A549 (cell line): Measurements from ENCODE around the gene GTF3C1. TPM values are rescaled to one million over a fixed set of nuclear protein-coding genes. Genes with fewer than 3 reads are reported as not detected.

Experiments
- ATAC-seq, 2 experiments: fragments of 200-7000 bp in 1 of 2; fragments of >200 bp in 1 of 2; cut with Nextera tagmentation in 1 of 2; cut with Tn5 transposase in 1 of 2; 3 replicates each; pipeline versions ENCODE4 v1.8.0 to v1.9.1; 2018 to 2020; ENCODE audit warnings: mild to moderate bottlenecking in 1 of 2, moderate library complexity in 1 of 2
- CTCF ChIA-PET: fragments of 300-600 bp; sonication (Branson Sonifier 250); formaldehyde crosslinking; extraction: SDS; loops from one replicate; lab custom pipeline; 2021; ENCODE audit warnings: antibody characterized with exemption, inconsistent platforms; lab: Yijun Ruan, JAX
- POLR2A ChIA-PET: fragments of 350-600 bp; formaldehyde crosslinking; extraction: SDS; loops from one replicate; lab custom pipeline; 2021; ENCODE audit warnings: antibody characterized with exemption, inconsistent platforms; lab: Yijun Ruan, JAX
- DNase-seq, 2 experiments: peaks; one replicate each; pipeline versions ENCODE4 v3.0.0 to v3.0.0-alpha.2; 2011 to 2016; ENCODE audit warnings: low read depth in 1 of 2, low spot score in 1 of 2
- FAIRE-seq: peaks from 2 replicates; lab custom pipeline; 2011; peaks lifted over from hg19 to GRCh38; lab: Jason Lieb, UNC
- H3K27ac ChIP-seq, 2 experiments: fragments of >200 bp; sonication (Bioruptor Twin); formaldehyde crosslinking; 3 replicates each; pipeline ENCODE4 v1.5.1; 2016 to 2017
- H3K4me1 ChIP-seq: fragments of >200 bp; sonication (Bioruptor Twin); formaldehyde crosslinking; 3 replicates; pipeline ENCODE4 v1.6.1; 2016
- H3K4me2 ChIP-seq: fragments of >200 bp; sonication (Bioruptor Twin); formaldehyde crosslinking; 3 replicates; pipeline ENCODE4 v1.6.1; 2016
- H3K4me3 ChIP-seq: fragments of >200 bp; sonication (Bioruptor Twin); formaldehyde crosslinking; 3 replicates; pipeline ENCODE4 v1.5.1; 2016
- H3K9me3 ChIP-seq: fragments of >200 bp; sonication (Bioruptor Twin); formaldehyde crosslinking; 3 replicates; pipeline ENCODE4 v1.6.1; 2016
- CBX2 ChIP-seq: fragments of 200-600 bp; sonication (generic); IDR thresholded peaks from 2 replicates; pipeline ENCODE4 v1.6.1; 2016; ENCODE audit warnings: low read depth, mild to moderate bottlenecking, borderline replicate concordance
- CBX8 ChIP-seq: fragments of 200-600 bp; sonication (generic); IDR thresholded peaks from 2 replicates; pipeline ENCODE4 v1.6.1; 2016
- CEBPB ChIP-seq, 2 experiments: fragments of >200 bp in 1 of 2; sonication (Bioruptor Twin) in 1 of 2; formaldehyde crosslinking in 1 of 2; IDR thresholded peaks; 2 replicates each; pipeline ENCODE4 v1.6.1; 2012 to 2016
- ESRRA ChIP-seq: fragments of 150-350 bp; IDR thresholded peaks from 2 replicates; pipeline ENCODE4 v1.6.1; 2014; ENCODE audit warnings: mild to moderate bottlenecking, low read length, borderline replicate concordance
- FOSL2 ChIP-seq, 2 experiments: fragments of 450-650 bp in 1 of 2; fragments of >200 bp in 1 of 2; sonication (Bioruptor Twin) in 1 of 2; formaldehyde crosslinking; IDR thresholded peaks; 2 replicates each; pipeline versions ENCODE4 v1.5.0 to v1.6.1; 2016 to 2020; ENCODE audit warnings: mild to moderate bottlenecking in 1 of 2, moderate library complexity in 1 of 2
- FOXS1 ChIP-seq: fragments of 250-450 bp; sonication (Bioruptor Pico); IDR thresholded peaks from 2 replicates; pipeline ENCODE4 v1.5.0; 2020; ENCODE audit warnings: mild to moderate bottlenecking, moderate library complexity
- HDAC2 ChIP-seq: fragments of 200-600 bp; sonication (generic); IDR thresholded peaks from 2 replicates; pipeline ENCODE4 v1.6.1; 2016
- HES2 ChIP-seq: fragments of >200 bp; sonication (Bioruptor Twin); formaldehyde crosslinking; IDR thresholded peaks from 2 replicates; pipeline ENCODE4 v1.6.1; 2016
- HEYL ChIP-seq: fragments of 250-450 bp; sonication (Bioruptor Pico); IDR thresholded peaks from 2 replicates; pipeline ENCODE4 v1.8.0; 2021; ENCODE audit warnings: mild to moderate bottlenecking, moderate library complexity
- HOXA7 ChIP-seq: fragments of 250-450 bp; sonication (Bioruptor Pico); IDR thresholded peaks from 2 replicates; pipeline ENCODE4 v1.5.0; 2020; ENCODE audit warnings: mild to moderate bottlenecking, moderate library complexity
- HOXB13 ChIP-seq: fragments of 250-450 bp; sonication (Bioruptor Pico); IDR thresholded peaks from 2 replicates; pipeline ENCODE4 v1.5.0; 2020; ENCODE audit warnings: low read depth, mild to moderate bottlenecking, moderate library complexity
- JUN ChIP-seq, 2 experiments: fragments of >200 bp; sonication (Bioruptor Twin); formaldehyde crosslinking; IDR thresholded peaks; 2 replicates in 1 of 2; 3 replicates in 1 of 2; pipeline ENCODE4 v1.6.1; 2016 to 2017
- JUNB ChIP-seq: fragments of >200 bp; sonication (Bioruptor Twin); formaldehyde crosslinking; IDR thresholded peaks from 2 replicates; pipeline ENCODE4 v1.6.1; 2016
- KDM1A ChIP-seq: fragments of 200-600 bp; sonication (generic); IDR thresholded peaks from 2 replicates; pipeline ENCODE4 v1.6.1; 2016; ENCODE audit warnings: low read depth, mild to moderate bottlenecking
- KDM5A ChIP-seq: fragments of 200-600 bp; sonication (generic); IDR thresholded peaks from 2 replicates; pipeline ENCODE4 v1.6.1; 2016; ENCODE audit warnings: antibody characterized with exemption, mild to moderate bottlenecking
- MAFK ChIP-seq: fragments of 450-650 bp; IDR thresholded peaks from 2 replicates; pipeline ENCODE4 v1.6.1; 2014; ENCODE audit not compliant: partially characterized antibody
- MAX ChIP-seq: IDR thresholded peaks from 2 replicates; pipeline ENCODE4 v1.6.1; 2012
- MAZ ChIP-seq: fragments of 150-350 bp; IDR thresholded peaks from 2 replicates; pipeline ENCODE4 v1.6.1; 2014; ENCODE audit warnings: antibody characterized with exemption, low read depth, low read length, borderline replicate concordance
- MYC ChIP-seq: IDR thresholded peaks from 2 replicates; pipeline ENCODE4 v1.6.1; 2012; ENCODE audit warnings: mild to moderate bottlenecking, inconsistent platforms, low read length, improper control_type of control experiment, borderline replicate concordance
- NFE2L2 ChIP-seq: fragments of 150-350 bp; conservative IDR thresholded peaks from 2 replicates; pipeline ENCODE4 v1.6.1; 2014; ENCODE audit warnings: low read length
- NPAS2 ChIP-seq: fragments of 250-450 bp; sonication (Bioruptor Pico); IDR thresholded peaks from 2 replicates; pipeline ENCODE4 v1.8.0; 2022; ENCODE audit warnings: mild to moderate bottlenecking, moderate library complexity, borderline replicate concordance
- POLR2AphosphoS2 ChIP-seq: conservative IDR thresholded peaks from 2 replicates; pipeline ENCODE4 v1.6.1; 2012; ENCODE audit warnings: low read length, improper control_type of control experiment, inconsistent platforms
- RARB ChIP-seq: fragments of 250-450 bp; sonication (Bioruptor Pico); IDR thresholded peaks from 2 replicates; pipeline ENCODE4 v1.8.0; 2021; ENCODE audit warnings: mild to moderate bottlenecking, moderate library complexity
- RCOR1 ChIP-seq: fragments of 150-350 bp; IDR thresholded peaks from 2 replicates; pipeline ENCODE4 v1.6.1; 2014; ENCODE audit warnings: antibody characterized with exemption, low read length, low read depth
- REST ChIP-seq: fragments of 200-600 bp; sonication (generic); IDR thresholded peaks from 2 replicates; pipeline ENCODE4 v1.6.1; 2016; ENCODE audit warnings: antibody characterized with exemption, mild to moderate bottlenecking, moderate library complexity
- RFX5 ChIP-seq: fragments of 450-650 bp; IDR thresholded peaks from 2 replicates; pipeline ENCODE4 v1.7.1; 2014; ENCODE audit warnings: antibody characterized with exemption, mild to moderate bottlenecking, moderate library complexity
- RNF2 ChIP-seq: fragments of 200-600 bp; sonication (generic); IDR thresholded peaks from 2 replicates; pipeline ENCODE4 v1.6.1; 2016; ENCODE audit warnings: low read depth, mild to moderate bottlenecking, antibody characterized with exemption, moderate library complexity, borderline replicate concordance
- TP53 ChIP-seq: fragments of 250-450 bp; sonication (Bioruptor Pico); IDR thresholded peaks from 2 replicates; pipeline ENCODE4 v1.5.0; 2021; ENCODE audit warnings: mild to moderate bottlenecking, moderate library complexity
- ZFP36 ChIP-seq: fragments of 450-650 bp; IDR thresholded peaks from 2 replicates; pipeline ENCODE4 v1.6.1; 2014; ENCODE audit warnings: borderline replicate concordance; ENCODE audit not compliant: partially characterized antibody
- WGBS: methylation state at CpG from one replicate; pipeline ENCODE4 v1.1.6; 2017; ENCODE audit errors: missing lambda C conversion rate; 5-methylcytosine and 5-hydroxymethylcytosine counted together
- polyA plus RNA-seq, 4 experiments: library from polyadenylated mRNA; depleted of rRNA in 3 of 4; stranded (reverse); fragments of >200 nt; fragmentation: RNase III in 1 of 4; extraction: RNeasy Plus Mini Kit Qiagen cat#74134 plus additional on column Dnase treatment in 1 of 4; gene quantifications; 2 replicates in 3 of 4; 3 replicates in 1 of 4; pipeline ENCODE4 v1.2.3, GENCODE V29; 2011 to 2017
- TF ChIP-seq, protein P1 (sequence below): fragments of 150-350 bp; IDR thresholded peaks from 2 replicates; pipeline ENCODE4 v1.6.1; 2014; ENCODE audit warnings: low read depth, mild to moderate bottlenecking, low read length
- TF ChIP-seq, protein P2 (sequence below): IDR thresholded peaks from 2 replicates; pipeline ENCODE4 v1.6.1; 2012

GTF3C1 gene
- polyA plus RNA-seq, 2 of the 4 experiments (the other 2 are of a cell fraction): 41.6 to 54.2 TPM

DNA sequence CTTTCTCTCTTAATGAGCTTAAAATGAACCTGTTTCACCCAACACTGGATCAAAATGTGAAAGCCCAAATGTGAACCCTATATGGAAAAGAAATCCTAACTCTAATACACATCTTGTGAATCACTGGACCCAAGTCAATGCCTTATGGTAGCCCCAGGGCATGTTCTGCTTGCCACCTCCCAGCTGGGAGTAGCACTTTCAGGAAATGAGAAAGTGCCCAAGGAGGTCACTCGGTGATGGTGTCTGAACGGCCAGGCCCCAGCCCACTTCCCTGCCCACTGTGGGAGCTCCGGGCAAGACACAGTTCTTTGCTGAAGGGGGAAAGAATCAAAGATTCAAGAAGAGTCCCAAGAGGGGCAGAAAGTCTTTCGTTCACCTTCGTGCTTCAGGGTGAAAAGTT, 46.1 kb downstream of the GTF3C1 start:
- CTCF ChIA-PET: interaction anchor here (1.3 to 3.2 kb wide), 2 partner anchors 8 to 12 kb away, joined by 3 to 18 read pairs; no protein-coding TSS in a partner anchor
- WGBS: 89% methylated on average over 5 of the region's 5 CpGs
- Histone ChIP-seq H3K4me1 (no peaks in the 10 kb centered on the region), H3K4me3 (no peak overlapping the region), H3K27ac (no peak overlapping the region), H3K9me3 (no peaks in the 10 kb centered on the region), H3K4me2 (no peak overlapping the region)
- ATAC-seq (no peak), FAIRE-seq (no peak), DNase-seq (no peak)
- POLR2A ChIA-PET: no interaction called here
- TF ChIP-seq ESRRA: no peak
- TF ChIP-seq NPAS2 (CRISPR knock-in tag): no peak
- TF ChIP-seq MAZ: no peak
- no peak for TF ChIP-seq CBX8
- TF ChIP-seq RCOR1: no peak
- TF ChIP-seq JUN (IDR thresholded peaks at IDR 0.05): no peak
- no peak for TF ChIP-seq REST
- no peak for TF ChIP-seq HDAC2
- no peak for TF ChIP-seq TP53 (CRISPR knock-in tag)
- TF ChIP-seq, protein P1, sequence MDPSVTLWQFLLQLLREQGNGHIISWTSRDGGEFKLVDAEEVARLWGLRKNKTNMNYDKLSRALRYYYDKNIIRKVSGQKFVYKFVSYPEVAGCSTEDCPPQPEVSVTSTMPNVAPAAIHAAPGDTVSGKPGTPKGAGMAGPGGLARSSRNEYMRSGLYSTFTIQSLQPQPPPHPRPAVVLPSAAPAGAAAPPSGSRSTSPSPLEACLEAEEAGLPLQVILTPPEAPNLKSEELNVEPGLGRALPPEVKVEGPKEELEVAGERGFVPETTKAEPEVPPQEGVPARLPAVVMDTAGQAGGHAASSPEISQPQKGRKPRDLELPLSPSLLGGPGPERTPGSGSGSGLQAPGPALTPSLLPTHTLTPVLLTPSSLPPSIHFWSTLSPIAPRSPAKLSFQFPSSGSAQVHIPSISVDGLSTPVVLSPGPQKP: no peak
- no peak for TF ChIP-seq HOXA7 (CRISPR knock-in tag)
- TF ChIP-seq MAX: no peak
- TF ChIP-seq FOSL2 (IDR thresholded peaks at IDR 0.05): no peak
- TF ChIP-seq FOSL2 (CRISPR knock-in tag; IDR thresholded peaks at IDR 0.05): no peak
- no peak for TF ChIP-seq MAFK
- TF ChIP-seq MYC: no peak
- TF ChIP-seq KDM1A: no peak
- no peak for TF ChIP-seq NFE2L2
- TF ChIP-seq RFX5: no peak

DNA sequence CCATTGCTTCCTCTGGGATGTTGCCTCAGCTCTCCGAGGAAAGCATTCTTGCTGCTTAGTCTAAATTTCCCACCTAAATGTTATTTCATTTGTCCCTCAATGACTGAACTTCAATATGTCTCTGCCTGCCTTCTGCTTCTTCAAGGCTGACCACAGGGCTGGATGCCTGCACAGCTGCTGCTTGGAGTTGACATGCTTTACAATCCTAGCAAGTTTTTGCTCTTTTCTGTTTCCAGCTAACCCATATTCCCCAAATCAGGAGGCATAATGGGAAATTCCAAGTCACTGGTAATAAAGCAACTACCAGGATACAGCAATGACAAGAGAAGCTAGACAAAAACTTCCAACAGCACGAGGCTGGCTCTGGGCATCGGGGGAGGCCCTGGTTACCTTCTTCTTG, 48.9 kb downstream of the GTF3C1 start:
- no peak for TF ChIP-seq HES2
- no peak for TF ChIP-seq KDM5A
- TF ChIP-seq JUNB: no peak
- TF ChIP-seq, protein P2, sequence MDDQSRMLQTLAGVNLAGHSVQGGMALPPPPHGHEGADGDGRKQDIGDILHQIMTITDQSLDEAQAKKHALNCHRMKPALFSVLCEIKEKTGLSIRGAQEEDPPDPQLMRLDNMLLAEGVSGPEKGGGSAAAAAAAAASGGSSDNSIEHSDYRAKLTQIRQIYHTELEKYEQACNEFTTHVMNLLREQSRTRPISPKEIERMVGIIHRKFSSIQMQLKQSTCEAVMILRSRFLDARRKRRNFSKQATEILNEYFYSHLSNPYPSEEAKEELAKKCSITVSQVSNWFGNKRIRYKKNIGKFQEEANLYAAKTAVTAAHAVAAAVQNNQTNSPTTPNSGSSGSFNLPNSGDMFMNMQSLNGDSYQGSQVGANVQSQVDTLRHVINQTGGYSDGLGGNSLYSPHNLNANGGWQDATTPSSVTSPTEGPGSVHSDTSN: no peak
- TF ChIP-seq RARB (CRISPR knock-in tag): no peak
- TF ChIP-seq CBX2: no peak
- no peak for TF ChIP-seq HDAC2
- TF ChIP-seq HEYL (CRISPR knock-in tag): no peak
- TF ChIP-seq CEBPB (IDR thresholded peaks at IDR 0.05): no peak
- no peak for TF ChIP-seq HOXB13
- TF ChIP-seq ZFP36: no peak
- TF ChIP-seq MYC: no peak
- TF ChIP-seq FOXS1 (CRISPR knock-in tag): no peak
- no peak for TF ChIP-seq POLR2AphosphoS2
- no peak for TF ChIP-seq RCOR1
- TF ChIP-seq FOSL2 (IDR thresholded peaks at IDR 0.05): no peak
- TF ChIP-seq FOSL2 (CRISPR knock-in tag; IDR thresholded peaks at IDR 0.05): no peak
- no peak for TF ChIP-seq RNF2
- ATAC-seq: no peak
- DNase-seq: no peak
- Histone ChIP-seq H3K9me3 (no peaks in the 10 kb centered on the region), H3K4me1 (no peaks in the 10 kb centered on the region), H3K4me3 (no peak overlapping the region), H3K4me2 (no peak overlapping the region), H3K27ac (no peak overlapping the region)
- ChIA-PET POLR2A (no interaction called here), CTCF (interaction anchor here (3.0 kb wide), 1 partner anchor 15 kb away, joined by 12 read pairs; no protein-coding TSS in a partner anchor)
- WGBS: 93% methylated on average over 3 of the region's 3 CpGs
- no peak for FAIRE-seq
